Suppressor macrophage treated with lipopolysaccharide for 4 hours (primary cell): ENCODE data around the gene EXTL1.

Experiments
- DNase-seq: peaks from one replicate; pipeline ENCODE4 v3.0.0-alpha.2; 2020

The EXTL1 gene

GRCh38 chr1:25997828-25998761, 23.5 kb upstream of the EXTL1 start, which contains the start of gene PAFAH2:
PAFAH2 (minus strand) TSS chr1:25998063; CDS start chr1:25990816, 7,247 bp downstream.
- DNase-seq: peak; percentile 99

DNA sequence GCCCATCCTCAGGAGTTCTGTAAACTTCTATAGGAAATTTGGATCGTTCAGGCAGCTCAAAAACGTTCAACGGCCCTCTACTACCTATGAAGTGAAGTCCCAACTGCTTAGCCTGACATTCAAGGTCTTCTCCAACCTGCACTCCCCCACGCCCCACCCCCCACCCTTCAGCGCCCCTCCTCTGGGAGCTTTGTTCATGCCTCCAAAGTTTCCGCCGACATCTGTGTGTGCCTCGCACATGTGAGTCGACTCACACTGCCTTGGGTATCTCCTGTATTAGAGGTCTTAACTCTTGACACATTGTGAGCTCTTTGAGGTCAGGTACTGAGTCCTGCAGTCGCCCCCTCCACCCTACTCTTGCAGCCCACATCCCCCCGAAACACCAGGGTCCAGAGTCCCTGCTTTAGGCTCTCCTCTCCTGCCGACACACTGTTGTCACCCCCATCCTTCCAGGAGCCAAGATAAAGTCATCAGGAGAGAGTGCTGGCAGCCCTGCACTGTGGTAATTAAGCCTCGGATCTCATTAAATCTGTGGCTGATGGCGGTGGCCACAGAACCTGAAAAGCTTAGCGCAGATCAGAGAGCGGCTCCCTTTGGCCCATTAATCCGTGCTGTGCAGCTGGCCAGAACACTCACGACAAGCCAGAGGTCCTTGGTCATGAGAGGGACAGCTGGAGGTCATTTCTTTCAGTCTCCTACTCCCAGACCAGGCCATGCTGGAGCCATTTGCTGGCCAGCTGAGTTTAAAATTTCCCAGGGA, 22.4 kb upstream of the EXTL1 start:
- DNase-seq: no peak

DNA sequence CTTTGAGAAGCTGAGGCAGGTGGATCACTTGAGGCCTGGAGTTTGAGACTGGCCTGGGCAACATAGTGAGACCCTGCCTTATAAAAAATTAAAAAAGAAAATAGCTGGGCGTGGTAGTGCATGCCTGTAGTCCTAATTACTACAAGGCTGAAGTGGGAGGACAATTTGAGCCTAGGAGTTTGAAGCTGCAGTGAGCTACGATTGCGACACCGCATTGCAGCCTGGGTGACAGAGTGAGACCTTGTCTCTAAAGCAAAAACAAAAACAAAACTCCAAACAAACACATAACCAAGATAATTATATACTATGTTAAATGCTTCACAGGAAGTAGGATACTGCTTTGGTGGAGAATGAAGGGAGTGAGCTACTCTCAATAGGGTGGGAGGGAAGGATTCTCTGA, 18.3 kb upstream of the EXTL1 start:
- peak; percentile 42 for DNase-seq

GRCh38 chr1:26003756-26004155, 17.8 kb upstream of the EXTL1 start:
- DNase-seq: no peak

DNA sequence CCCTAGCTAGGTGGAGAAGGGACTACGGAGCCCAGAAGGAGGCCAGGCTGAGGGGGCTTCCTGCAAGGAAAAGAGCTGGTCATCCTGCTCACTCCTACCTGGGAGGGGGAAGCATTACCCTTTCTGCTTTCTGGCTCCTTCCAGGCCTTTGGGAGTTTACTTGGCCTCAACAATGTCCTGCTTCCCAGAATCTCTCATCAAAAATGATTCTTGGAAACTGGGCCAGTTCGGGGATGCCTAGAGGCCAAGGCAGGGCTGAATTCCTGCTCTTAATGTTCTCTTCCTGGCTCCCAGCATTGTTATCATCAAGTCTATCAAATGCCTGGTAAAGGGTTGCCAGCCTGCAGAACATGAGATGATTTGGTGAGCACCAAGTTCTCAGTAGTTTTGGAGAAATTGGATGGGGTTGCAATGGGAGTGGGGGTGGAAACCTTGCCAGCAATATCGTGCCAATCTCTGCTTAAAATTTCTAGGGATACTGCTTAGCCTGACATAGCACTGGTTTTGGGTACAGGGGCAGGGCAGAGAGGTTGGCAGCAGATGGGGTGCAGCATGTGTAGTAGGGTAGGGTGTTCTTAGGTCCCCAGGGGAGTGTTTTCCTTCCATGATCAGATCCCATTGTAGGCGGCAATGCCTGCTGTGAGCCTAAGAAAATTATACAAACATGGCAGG, 16.0 kb upstream of the EXTL1 start:
- no peak for DNase-seq

GRCh38 chr1:26006710-26007109, 14.9 kb upstream of the EXTL1 start:
- no peak for DNase-seq

- DNase-seq: no peak
These were observed 11.7 kb upstream of the EXTL1 start for GRCh38 chr1:26009796-26010447.

GRCh38 chr1:26010825-26011224, 10.8 kb upstream of the EXTL1 start:
- no peak for DNase-seq

- no peak for DNase-seq
These were observed 8.7 kb upstream of the EXTL1 start for GRCh38 chr1:26012864-26013263.

DNA sequence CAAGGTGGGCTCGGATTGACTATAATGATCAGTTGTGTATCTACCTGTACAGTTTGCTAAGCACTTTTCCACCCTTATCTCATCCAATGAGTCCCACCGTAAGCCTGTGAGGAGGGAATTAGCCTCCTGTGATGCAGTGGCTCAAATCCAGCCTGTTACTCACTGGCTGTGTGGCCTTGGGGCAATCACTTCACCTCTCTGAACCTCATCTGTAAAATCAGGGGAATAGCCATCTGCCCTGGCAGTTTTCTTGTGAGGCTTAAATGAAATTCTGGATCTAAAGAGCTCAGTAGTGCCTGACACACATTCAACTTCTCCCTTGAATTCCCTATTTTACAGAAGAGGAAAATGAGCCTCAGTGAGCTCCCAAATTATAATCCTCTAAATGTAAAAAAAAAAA, 7.4 kb upstream of the EXTL1 start:
- DNase-seq: no peak

GRCh38 chr1:26015358-26015757, 6.2 kb upstream of the EXTL1 start:
- peak; percentile 94 for DNase-seq

- DNase-seq: peak; percentile 39
These were observed 5.2 kb upstream of the EXTL1 start for GRCh38 chr1:26016258-26016952.

DNA sequence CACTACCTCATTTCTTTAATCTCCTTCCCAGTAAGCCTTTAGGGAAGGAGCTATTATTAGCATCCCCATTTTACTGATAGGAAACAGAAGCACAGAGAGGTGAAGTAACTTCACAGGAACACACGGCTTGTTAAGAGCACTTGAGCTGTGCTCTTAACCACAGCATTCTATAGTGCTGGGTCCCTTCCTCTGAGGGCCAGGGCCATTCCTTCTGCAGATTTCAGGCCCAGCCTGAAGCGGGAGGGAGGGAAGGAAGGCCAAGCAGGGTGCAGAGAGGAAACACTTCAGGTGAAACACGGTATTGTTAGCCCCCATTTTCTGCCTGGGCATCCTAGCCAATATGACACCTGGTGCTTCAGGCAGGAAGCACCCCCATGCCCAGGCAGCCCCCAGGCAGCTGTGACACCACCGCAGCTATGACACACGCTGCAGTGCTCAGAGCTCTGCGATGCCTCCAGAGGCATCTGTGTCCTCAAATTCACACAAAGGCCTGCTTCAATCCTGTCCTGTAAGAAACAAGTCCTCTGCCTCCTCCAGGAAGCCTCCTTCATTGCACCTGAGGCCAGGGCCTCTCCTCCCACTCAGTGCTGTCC, 4.5 kb upstream of the EXTL1 start:
- DNase-seq: peak; percentile 22

- no peak for DNase-seq
These were observed 4.0 kb upstream of the EXTL1 start for GRCh38 chr1:26017606-26018005.

DNA sequence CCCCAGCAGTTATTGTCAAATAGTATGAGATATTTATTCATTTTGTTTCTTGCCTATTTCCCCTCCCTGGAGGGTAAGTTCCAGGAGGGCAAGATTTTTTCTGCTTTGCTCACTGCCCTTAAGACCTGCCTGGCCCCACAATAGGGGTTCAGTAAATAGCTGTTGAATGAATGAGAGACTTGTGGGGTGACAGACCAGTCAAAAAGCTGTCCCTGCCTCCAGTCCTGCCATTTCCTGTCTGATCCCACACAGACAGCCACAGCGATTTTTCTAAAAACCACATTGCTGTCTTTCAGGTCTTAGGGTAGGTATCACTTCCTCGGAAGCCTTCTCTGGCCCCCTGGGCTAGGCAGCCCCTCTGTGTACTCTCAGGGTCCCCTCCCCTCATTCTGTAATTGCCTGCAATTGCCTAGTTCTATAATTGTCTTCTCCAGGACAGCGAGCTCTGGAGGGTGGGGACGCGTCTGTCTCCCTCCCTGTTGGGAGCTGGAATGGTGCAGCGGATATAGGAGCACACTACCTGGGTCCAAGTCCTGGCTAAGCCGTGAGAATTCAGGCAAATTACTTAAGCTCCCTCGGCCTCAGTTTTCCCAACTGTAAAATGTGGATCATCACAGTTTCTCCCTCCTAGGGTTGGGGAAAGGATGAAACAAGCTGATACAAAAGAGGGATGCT, 1.8 kb upstream of the EXTL1 start:
- DNase-seq: no peak

DNA sequence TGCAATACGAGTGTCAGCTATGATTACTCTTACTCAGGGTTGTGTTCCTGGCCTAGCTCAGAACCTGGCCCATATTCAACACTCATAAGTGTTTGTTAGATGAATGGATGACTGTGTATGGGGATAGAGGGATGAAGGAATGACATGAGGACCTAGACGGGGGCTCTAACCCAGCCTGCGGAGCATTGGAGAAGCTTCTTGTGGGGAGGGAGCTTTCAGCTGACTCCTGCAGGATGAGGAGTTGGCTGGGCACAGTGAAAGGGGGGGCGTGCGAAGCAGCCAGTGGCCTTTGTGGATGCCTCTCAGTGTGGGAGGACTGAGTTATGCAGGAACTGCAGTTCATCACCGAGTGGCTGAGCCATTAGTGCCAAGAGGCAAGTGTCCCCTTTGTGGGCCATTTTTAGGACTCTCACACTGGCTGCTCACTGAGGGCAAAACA, 1.2 kb upstream of the EXTL1 start:
- no peak for DNase-seq

GRCh38 chr1:26020941-26021646, 481 bp upstream of the EXTL1 start:
- no peak for DNase-seq

GRCh38 chr1:26022404-26022779, 817 bp downstream of the EXTL1 start:
- no peak for DNase-seq

DNA sequence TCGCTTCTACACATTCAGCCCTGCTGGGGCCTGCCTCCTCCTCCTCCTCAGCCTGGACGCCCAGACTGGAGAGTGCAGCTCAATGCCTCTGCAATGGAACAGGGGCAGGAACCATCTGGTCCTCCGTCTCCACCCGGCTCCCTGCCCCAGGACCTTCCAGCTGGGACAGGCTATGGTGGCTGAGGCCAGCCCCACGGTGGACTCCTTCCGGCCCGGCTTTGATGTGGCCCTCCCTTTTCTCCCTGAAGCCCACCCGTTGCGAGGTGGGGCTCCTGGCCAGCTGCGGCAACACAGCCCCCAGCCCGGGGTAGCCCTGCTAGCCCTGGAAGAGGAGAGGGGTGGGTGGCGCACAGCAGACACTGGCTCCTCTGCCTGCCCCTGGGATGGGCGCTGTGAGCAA, 1.4 kb downstream of the EXTL1 start:
- no peak for DNase-seq

DNA sequence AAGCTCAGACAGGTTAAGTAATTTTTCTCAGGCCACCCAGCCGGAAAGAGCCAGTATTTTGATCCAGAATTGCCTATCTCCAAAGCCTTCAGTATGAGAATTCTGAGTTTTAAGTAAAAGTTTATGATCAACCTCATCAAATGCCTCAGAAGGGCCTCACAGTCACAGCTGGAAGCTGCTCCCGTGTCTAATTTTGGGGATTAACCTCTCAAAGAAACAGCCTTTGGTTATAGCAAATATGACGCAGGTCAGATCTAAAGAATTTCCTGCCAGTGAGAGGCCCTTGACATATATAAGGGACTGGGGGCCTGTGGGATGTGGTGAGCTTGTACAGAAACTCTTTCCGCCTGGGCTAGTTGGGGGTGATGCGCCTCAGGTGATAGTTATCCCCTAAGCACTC, 2.3 kb downstream of the EXTL1 start:
- no peak for DNase-seq

DNA sequence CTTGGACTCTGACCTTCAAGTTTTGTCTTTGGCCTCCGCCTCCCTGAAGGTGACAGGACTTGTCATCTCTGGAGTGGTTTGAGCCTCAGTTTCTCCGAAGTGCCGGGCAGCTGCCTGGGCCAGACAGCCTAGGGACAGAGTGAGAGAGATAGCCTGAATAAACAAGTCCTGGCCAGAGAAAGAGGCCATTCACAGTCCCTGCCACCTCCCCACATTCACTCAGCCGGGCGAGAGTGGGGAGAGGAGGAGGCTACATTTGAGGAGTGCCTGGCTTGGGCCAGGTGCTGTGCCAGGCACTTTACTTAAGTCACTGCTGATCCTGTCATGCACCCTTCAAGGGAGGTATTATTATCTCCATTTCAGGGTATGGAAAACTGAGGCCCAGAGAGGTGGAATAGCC, 3.5 kb downstream of the EXTL1 start:
- DNase-seq: no peak
